Hepatocyte (in vitro differentiated cells): ENCODE results near the gene ALPL.

Experiments used
- EZH2 ChIP-seq: fragments of 200-600 bp; sonication (generic); IDR thresholded peaks from 2 replicates; pipeline ENCODE4 v1.6.1; 2016; ENCODE audit warnings: antibody characterized with exemption, mild to moderate bottlenecking, borderline replicate concordance
- EZH2phosphoT487 ChIP-seq: fragments of 200-600 bp; sonication (generic); IDR thresholded peaks from one replicate; pipeline ENCODE4 v1.6.1; 2018; ENCODE audit warnings: antibody characterized with exemption, mild to moderate bottlenecking, low read depth, moderate library complexity; ENCODE audit not compliant: unreplicated experiment, severe bottlenecking
- TF ChIP-seq, protein P1 (sequence below): fragments of 200-600 bp; sonication (generic); IDR thresholded peaks from 2 replicates; pipeline ENCODE4 v1.5.1; 2016; ENCODE audit warnings: antibody characterized with exemption, mild to moderate bottlenecking; ENCODE audit not compliant: poor library complexity

GRCh38 chr1:21573475-21573874 is 64.3 kb downstream of the ALPL start:
- TF ChIP-seq, protein P1, sequence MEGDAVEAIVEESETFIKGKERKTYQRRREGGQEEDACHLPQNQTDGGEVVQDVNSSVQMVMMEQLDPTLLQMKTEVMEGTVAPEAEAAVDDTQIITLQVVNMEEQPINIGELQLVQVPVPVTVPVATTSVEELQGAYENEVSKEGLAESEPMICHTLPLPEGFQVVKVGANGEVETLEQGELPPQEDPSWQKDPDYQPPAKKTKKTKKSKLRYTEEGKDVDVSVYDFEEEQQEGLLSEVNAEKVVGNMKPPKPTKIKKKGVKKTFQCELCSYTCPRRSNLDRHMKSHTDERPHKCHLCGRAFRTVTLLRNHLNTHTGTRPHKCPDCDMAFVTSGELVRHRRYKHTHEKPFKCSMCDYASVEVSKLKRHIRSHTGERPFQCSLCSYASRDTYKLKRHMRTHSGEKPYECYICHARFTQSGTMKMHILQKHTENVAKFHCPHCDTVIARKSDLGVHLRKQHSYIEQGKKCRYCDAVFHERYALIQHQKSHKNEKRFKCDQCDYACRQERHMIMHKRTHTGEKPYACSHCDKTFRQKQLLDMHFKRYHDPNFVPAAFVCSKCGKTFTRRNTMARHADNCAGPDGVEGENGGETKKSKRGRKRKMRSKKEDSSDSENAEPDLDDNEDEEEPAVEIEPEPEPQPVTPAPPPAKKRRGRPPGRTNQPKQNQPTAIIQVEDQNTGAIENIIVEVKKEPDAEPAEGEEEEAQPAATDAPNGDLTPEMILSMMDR: no peak
- TF ChIP-seq EZH2 (no peak), EZH2phosphoT487 (no peak)
